NCI-H1105 (cell line): Measurements from ENCODE around the gene NINL.

Experiments used
- DNase-seq: peaks from one replicate; lab custom pipeline; 2025; lab: John Stamatoyannopoulos, UW

NINL gene

DNA sequence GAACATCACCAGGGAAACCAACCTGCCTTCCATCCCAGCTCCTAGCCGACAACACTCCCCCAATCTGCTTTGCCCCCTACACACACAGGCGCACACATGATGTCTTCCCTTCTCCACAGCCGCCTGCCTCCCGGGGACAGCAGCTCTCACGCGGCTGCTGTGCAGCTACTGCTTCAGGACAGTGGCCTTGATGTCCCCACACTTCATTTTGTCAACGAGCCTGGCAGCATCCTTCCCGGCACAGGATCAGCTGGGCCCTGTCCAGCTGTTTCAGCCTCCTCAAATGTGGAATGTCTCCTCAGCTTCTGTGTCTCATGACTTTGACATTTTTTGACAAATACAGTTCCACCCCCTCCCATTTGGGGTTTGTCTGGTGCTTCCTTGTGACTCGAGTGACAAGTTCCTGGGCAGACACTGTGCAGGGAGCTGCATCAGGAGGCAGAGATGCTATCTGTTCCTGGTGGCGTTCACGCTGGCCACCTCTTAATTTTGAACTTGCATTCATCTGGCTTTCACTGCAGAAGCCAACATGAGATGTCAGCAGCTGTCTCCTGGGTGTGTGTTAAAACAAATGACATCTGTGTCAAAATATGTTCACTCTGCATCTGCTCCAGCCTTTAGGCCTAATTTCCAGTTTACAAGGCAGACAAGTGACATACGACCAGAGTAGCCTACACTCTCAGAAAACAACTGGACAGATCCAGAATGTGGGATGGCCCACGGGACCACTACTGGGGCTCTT is 120.7 kb downstream of the NINL start:
- no peak for DNase-seq

DNA sequence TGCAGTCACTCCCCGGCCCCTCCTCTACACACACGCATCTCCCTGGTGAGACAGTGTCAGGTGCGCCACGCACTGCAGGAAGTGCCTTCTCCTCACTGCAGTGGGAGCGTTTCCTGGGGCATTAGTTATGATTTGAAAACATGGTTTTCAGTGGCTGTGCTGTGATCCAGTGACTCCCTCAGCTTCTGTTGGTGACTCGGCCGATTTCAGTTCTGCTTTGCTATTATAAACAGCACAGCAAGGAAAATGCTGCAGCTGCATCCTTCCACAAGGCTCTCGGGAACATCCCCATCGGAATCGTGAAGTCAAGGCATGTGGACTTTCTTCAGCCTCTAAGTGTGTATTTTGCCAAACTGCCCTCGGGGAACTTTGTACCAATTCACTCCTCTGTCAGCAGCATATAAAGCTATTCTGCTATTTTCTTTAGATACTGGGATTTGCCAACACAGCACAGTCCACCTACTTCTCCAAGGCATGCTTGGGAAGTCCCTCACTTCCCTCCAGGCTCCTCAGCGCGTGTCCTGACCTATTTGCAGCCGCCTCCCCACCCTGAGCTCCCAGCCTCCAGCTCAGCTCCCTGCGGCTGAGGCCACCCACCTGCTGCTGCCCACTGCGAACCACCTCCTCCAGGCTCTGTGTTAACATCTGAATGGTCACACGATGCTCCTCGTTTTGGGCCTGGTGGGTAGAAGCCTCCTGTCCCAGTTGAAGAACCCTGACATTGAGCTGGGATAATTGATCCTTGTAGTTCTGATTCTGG is 123.4 kb downstream of the NINL start:
- no peak for DNase-seq

GRCh38 chr20:25461281-25461650 is 124.1 kb downstream of the NINL start:
- DNase-seq: no peak

GRCh38 chr20:25460566-25461280 is 124.6 kb downstream of the NINL start:
- DNase-seq: no peak

DNA sequence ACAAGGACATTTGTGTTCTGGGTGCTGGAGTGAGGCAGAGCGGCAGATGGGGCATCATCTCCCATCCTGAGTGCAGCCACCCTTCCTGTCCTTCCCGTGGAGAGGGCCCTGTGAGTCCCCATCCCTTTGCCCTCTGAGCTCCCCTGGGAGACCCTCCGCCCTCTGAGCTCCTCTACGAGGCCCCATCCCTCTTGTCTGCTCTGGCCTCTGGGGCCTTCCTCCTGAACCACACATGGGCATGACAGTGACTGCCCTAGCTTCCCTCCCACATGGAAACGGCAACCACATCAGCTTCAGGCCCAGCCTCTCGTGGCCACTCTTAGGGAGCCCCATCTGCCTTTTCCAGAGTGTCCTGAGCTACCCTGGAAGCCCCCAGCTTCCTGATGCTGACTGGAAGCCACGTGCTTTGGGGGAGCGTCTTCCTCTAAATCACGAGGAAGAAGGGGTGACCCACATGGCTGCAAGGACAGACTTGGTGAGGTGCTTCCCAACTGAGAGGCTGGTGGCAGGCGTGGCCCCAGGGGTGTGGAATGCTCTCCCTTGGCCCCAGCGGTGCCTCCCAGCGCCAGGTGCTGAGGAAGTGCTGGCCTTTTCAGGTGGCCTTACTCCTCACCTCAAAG is 125.3 kb downstream of the NINL start:
- DNase-seq: no peak

DNA sequence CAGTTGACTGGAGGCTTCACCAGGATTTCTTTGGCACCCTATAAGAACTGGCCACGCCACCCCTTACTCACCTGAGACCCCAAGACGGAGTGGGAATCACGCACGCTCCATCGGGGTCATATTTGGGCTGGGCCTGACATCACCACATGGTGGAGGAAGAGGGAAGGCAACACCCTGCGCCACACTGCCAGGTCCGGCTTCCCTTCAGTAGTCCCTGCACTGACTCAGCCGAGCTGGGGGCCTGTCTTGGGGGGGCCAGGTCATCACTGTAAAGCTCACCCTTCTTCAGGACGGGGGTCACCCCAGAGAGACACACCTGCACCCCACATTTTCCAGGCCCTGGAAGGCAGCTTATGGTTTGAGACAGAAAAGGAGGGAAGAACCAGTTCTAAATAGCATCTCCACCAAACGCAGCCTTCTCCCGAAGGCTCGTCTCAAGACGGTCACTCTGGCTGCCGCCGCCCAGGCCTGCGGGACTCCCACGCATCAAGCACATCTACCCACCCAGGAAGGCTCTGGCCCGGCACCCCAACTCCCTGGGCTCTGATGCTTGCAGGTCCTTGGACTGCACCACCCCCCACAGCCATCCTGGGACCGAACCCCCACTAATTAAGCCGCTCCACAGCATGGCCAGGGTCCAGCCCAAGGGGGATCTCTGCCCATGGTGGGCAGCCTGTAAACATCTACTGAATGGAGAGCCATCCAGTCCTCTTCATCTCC is 126.1 kb downstream of the NINL start:
- no peak for DNase-seq

GRCh38 chr20:25457886-25458680 is 127.2 kb downstream of the NINL start:
- DNase-seq: no peak

- no peak for DNase-seq
Measured at GRCh38 chr20:25454153-25454900, 131.0 kb downstream of the NINL start.

DNA sequence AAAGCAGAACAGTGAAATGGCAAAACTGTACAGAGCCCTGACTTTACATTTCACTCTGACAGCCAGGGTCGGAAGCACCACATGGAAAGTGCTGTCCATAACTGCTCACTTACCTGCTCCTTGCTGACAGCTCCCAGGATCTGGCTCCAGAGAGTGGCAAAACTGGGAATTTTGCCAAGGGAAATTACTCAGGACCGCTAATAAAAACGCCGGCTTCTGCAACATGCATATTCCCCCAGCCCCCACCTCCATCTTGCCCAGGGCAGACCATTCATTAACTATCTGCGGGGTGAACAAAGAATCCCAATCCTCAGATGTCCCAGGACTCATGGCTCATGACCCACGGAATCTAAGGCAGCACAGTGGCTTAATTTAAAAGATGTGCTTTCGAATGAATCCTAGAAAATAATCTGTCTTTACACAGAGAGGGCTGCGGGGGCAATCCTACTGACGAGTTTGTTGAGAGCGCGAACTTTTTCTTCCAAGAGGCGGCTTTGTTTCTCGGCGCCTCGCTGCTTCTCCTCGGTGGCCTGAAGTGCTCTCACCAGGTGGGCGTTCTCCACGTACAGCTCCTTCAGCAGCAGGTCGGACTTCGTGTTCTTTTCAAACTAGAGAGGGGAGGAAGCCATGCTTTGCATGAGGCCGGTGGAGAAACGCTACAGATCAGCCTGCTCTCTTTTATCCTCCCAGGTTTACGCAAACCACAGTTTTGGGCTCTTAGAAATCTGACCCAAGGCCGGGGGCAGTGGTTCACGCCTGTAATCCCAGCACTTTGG is 132.1 kb downstream of the NINL start:
- peak; percentile 90 for DNase-seq

- DNase-seq: no peak
Measured at GRCh38 chr20:25452333-25452732, 133.0 kb downstream of the NINL start.

GRCh38 chr20:25447671-25448070 is 137.7 kb downstream of the NINL start:
- DNase-seq: no peak

DNA sequence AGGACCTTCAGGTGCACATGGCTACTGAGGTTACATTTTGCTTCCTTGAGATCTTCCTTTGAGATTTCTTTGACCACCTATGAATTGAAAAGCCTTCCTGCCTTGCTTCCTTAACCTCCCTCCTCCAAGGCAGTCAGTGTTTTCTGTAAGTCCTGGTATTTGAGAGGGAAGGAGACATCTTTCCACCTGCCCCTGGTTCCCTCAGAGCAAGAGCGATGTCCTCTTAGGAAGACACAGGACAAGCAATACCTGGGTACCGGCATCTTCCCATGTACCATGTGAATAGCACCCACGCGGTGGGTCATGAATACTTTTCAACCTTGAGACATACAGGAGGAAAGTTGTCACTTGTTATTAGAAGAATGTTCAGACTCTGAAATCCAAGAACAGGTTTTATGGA is 140.8 kb downstream of the NINL start:
- no peak for DNase-seq

- DNase-seq: no peak
Measured at GRCh38 chr20:25439328-25439727, 146.0 kb downstream of the NINL start.

DNA sequence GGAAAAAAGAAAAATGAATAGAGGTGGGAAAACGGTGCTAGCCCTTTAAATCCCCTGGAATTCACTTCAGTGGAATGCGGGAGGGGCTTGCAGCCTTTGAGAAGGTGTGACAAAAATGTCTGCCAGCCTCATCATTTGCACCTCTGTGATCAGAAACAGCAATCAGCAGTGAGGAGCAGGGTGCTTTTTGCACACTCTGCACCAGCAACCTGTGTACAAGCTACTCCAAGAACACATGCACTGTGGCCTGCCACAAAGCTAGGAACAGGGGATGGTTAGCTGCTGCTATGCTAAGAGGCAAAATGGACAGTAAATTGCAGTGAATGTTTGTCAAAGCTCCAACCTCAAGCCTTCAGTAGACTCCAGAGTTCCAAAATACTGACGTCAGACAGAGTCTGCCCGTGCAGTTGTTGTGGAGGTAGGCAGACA is 148.2 kb downstream of the NINL start:
- no peak for DNase-seq

DNA sequence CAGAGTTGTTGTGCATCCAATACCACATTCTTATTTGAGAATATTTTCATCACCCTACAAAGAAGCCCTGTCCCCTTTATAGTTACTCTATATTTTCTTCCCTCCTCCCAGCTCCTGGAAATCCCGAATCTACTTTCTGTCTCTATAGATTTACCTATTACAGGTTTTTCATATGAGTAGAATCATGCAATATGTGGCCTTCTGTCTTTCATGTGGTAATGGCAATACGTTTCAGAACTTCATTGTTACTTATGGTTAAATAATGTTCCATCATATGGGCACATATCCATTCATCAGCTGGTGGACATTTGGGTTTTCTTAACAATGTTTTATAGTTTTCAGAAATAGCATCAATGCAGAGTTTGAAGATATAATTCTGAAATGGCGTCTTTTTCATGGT is 160.8 kb downstream of the NINL start:
- no peak for DNase-seq

GRCh38 chr20:25422032-25422431 is 163.3 kb downstream of the NINL start:
- no peak for DNase-seq

GRCh38 chr20:25421102-25421501 is 164.2 kb downstream of the NINL start:
- DNase-seq: no peak

DNA sequence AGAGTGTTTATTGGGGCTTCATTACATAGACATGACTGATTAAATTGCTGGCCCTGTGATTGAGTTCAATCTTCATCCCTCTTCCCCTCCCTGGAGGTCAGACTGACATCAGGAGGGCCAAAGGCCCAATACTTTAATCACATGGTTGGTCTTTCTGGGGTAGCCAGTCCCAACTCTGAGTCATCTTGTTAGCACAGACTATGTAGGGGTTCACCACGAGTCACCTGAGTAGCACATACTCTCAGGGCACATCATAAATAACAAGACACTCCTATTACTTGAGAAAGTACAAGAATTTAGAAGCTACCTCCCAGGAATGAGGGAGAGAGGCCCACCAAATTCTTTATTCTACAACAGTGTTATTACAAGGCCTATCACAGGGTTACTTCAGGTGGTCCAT is 166.6 kb downstream of the NINL start:
- DNase-seq: no peak

GRCh38 chr20:25408890-25409289 is 176.4 kb downstream of the NINL start:
- DNase-seq: no peak

- DNase-seq: no peak
Measured at GRCh38 chr20:25408170-25408547, 177.2 kb downstream of the NINL start.
